ENCODE measurements around the gene TACR1.
A peak's percentile ranks its signal among the peaks of the same experiment; 100 is the strongest.
"Not testable (repeated sequence)": the region's sequence is repeated elsewhere in the genome, so short reads cannot be mapped to it uniquely, and the experiment has no call there.

Gene TACR1

GRCh38 chr2:75199428-75200011, at the start of gene TACR1:
TACR1 (minus strand) TSS chr2:75199520; CDS start chr2:75198934, 586 bp downstream.
- DNase-seq: peak; percentile 87

GRCh38 chr2:75248581-75248980, 49.3 kb upstream of the TACR1 start:
- DNase-seq: not testable (repeated sequence)

- no peak for DNase-seq
Measured at GRCh38 chr2:75246441-75247167, 47.3 kb upstream of the TACR1 start.

GRCh38 chr2:75243219-75243618, 43.9 kb upstream of the TACR1 start:
- no peak for DNase-seq

- no peak for DNase-seq
Measured at GRCh38 chr2:75241696-75242095, 42.4 kb upstream of the TACR1 start.

- no peak for DNase-seq
Measured at GRCh38 chr2:75238670-75239330, 39.5 kb upstream of the TACR1 start.

GRCh38 chr2:75237296-75237695, 38.0 kb upstream of the TACR1 start:
- no peak for DNase-seq

GRCh38 chr2:75233965-75234364, 34.6 kb upstream of the TACR1 start:
- DNase-seq: no peak

GRCh38 chr2:75226617-75227016, 27.3 kb upstream of the TACR1 start:
- no peak for DNase-seq

- no peak for DNase-seq
Measured at GRCh38 chr2:75226099-75226498, 26.8 kb upstream of the TACR1 start.

GRCh38 chr2:75224636-75225094, 25.3 kb upstream of the TACR1 start:
- no peak for DNase-seq

- no peak for DNase-seq
Measured at GRCh38 chr2:75222527-75222926, 23.2 kb upstream of the TACR1 start.

GRCh38 chr2:75221862-75222261, 22.5 kb upstream of the TACR1 start:
- no peak for DNase-seq

GRCh38 chr2:75219213-75219612, 19.9 kb upstream of the TACR1 start:
- DNase-seq: not testable (repeated sequence)

- DNase-seq: no peak
Measured at GRCh38 chr2:75211266-75211770, 12.0 kb upstream of the TACR1 start.

- DNase-seq: no peak
Measured at GRCh38 chr2:75210409-75210808, 11.1 kb upstream of the TACR1 start.

GRCh38 chr2:75208738-75209137, 9.4 kb upstream of the TACR1 start:
- peak; percentile 12 for DNase-seq

- no peak for DNase-seq
Measured at GRCh38 chr2:75204833-75205232, 5.5 kb upstream of the TACR1 start.

- DNase-seq: no peak
Measured at GRCh38 chr2:75202359-75202758, 3.0 kb upstream of the TACR1 start.

- DNase-seq: peak; percentile 77
Measured at GRCh38 chr2:75200140-75201096, 1.1 kb upstream of the TACR1 start.

GRCh38 chr2:75195076-75195691, 4.1 kb downstream of the TACR1 start:
- DNase-seq: no peak
